Measurements from ENCODE around the gene MRPL12.

MRPL12 gene

DNA sequence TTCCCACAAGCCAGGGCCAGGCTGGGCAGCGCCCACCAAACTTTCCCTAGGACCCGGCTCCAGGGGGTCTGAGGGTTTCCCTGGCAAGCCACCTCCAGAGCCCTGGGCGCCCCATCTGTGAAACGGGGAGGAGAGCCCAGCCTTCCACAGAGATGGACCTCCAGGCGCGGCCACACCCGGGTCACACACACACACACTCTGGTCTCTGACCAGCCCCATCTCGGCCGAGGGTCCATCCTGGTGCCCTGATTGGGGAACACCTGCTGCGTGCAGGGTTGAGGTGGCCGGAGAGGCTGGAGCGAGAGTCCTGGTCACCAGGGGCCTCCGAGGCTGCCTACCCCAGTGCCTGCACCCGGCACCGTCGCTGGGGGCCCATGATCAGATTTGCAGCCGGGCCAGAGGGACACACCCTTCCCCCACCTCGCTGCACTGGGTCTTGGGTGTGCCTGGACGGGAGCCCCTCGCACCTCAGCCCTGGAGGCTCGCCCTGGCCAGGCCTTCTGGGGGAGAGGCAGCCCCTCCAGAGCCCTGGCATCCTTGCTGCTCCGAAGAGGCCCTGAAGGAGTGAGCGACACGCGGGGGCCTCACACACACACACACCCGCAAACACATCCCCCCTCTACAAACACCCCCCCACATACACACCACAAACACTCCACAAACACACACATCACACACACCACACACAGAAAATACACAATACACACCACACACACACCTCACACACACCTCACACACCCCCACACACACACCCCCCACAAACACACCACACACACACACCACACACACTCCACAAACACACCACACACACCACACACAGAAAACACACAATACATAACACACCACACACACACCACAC, 38.7 kb downstream of the MRPL12 start:
- DNase-seq = no peak
